GM19099 (cell line): ENCODE data around the gene STAB1.

Experiments used
- POLR2A ChIP-seq: IDR thresholded peaks from 3 replicates; pipeline ENCODE4 v1.6.1; 2011; ENCODE audit warnings: low read depth; ENCODE audit not compliant: insufficient read length; ENCODE audit errors: extremely low read depth

STAB1 gene

DNA sequence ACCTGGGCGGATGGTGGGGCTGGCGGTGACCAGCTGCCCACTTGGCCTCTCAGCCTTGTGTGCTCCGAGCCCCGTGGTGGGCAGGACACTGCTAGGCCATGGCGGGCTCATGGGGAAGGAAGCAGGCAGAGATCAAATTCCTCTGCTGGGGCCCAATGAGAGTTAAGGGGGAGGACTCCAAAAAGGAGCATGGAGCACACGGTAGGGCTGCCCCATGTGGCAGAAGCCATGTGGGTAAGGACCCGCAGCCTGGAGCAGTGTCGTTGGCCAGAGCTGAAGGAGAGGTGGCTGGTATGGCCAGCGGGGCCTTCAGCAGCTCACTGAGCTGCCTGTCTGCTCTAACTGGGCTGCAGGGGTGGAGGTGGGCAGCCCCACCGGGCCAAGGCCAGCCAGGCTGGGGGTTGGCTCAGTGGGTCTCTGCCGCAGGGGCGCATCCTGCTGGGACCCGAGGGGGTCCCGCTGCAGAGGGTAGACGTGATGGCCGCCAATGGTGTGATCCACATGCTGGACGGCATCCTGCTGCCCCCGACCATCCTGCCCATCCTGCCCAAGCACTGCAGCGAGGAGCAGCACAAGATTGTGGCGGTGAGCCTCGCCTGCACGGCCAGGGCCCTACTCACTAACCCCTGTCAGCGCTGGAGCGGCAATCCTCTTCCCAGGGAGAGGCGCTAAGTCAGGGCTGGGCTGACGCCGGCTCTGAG, 11.3 kb downstream of the STAB1 start:
- TF ChIP-seq POLR2A: no peak

DNA sequence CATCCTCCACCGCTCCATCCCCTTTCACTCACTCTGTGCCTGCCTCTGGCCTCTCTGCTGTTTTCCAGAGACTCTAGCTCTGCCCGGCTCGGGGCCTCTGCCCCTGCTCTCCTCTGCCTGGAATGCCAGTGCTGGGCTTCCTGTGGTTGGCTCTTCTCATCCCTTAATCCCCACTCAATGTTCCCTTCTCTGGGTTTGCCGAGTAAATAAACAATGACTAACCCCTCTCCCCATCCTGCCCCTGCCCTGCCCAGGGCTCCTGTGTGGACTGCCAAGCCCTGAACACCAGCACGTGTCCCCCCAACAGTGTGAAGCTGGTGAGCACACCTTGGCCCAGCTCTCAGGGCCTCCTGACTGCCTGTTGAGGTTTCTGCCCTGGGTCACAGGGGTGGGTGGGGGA, 12.2 kb downstream of the STAB1 start:
- no peak for TF ChIP-seq POLR2A

GRCh38 chr3:52509753-52510328, 14.7 kb downstream of the STAB1 start:
- TF ChIP-seq POLR2A: no peak

DNA sequence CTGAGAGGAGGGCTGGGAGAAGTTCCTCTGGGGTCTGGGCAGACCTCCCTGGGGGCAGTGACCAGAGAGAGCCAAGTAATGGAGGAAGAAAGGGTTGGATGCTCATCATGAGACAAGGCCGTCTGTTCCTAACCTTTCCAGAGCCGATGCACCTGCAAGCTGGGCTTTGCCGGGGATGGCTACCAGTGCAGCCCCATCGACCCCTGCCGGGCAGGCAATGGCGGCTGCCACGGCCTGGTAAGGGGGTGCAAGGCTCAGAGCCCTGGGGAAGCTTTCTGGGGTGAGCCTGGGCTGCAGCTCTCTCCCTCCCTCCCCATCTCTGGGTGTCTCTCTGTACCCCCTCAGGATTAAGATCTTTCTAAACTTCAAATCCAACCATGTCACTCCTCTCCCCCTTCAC, 16.4 kb downstream of the STAB1 start:
- no peak for TF ChIP-seq POLR2A

DNA sequence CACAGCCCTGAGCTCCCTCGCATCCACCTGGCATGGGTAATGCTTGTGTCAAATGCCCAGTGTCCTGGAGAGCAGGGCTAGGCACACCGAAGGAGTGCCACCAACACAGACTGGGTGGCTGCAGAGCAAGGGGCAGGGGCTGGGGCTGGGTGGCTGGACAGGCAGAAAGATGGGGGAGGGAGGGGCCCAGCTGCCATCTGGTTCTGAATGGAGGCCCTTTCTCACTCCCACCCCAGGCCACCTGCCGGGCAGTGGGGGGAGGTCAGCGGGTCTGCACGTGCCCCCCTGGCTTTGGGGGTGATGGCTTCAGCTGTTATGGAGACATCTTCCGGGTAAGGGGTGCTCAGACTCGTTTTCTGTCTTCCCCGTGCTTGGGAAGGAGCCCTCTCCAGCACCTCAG, 17.0 kb downstream of the STAB1 start:
- TF ChIP-seq POLR2A: no peak

DNA sequence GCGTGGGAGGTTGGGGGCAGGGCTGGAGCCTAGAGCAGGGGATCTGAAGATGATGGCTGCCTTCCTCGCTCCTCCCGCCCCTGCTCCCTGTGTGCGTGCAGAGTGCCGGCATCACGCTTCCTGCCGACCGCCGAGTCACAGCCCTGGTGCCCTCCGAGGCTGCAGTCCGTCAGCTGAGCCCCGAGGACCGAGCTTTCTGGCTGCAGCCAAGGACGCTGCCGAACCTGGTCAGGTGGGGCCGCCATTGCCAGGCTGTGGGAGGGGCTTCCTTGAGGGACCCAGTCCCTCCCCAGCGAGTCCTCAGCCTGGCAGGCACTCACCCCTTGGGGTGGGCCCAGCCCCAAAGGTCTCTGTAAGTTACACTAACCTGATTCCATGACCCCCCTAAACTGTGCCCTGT, 17.6 kb downstream of the STAB1 start:
- TF ChIP-seq POLR2A: no peak

DNA sequence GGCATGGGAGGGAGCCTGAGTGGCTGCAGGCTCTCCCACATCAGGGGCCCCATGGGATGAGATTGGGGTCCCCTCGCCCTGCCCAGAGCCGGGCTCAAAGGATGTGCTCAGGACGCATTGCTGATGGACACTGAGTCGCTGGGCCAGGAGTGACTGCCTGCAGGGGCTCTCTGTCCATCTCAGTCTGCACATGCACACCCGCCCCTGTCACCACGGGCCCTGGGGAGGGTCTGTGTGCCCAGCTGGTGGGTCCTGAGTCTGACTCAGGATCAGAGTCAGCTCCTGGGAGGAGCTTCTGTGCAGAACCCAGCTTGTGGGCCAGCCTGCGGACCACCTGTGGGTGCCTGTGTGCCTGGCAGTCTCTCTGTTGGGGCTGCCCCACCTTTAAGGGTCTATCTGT, 18.1 kb downstream of the STAB1 start:
- no peak for TF ChIP-seq POLR2A

GRCh38 chr3:52514576-52514975, 19.4 kb downstream of the STAB1 start:
- TF ChIP-seq POLR2A: no peak

- TF ChIP-seq POLR2A: no peak
Observed at GRCh38 chr3:52515192-52515591, 20.1 kb downstream of the STAB1 start.

DNA sequence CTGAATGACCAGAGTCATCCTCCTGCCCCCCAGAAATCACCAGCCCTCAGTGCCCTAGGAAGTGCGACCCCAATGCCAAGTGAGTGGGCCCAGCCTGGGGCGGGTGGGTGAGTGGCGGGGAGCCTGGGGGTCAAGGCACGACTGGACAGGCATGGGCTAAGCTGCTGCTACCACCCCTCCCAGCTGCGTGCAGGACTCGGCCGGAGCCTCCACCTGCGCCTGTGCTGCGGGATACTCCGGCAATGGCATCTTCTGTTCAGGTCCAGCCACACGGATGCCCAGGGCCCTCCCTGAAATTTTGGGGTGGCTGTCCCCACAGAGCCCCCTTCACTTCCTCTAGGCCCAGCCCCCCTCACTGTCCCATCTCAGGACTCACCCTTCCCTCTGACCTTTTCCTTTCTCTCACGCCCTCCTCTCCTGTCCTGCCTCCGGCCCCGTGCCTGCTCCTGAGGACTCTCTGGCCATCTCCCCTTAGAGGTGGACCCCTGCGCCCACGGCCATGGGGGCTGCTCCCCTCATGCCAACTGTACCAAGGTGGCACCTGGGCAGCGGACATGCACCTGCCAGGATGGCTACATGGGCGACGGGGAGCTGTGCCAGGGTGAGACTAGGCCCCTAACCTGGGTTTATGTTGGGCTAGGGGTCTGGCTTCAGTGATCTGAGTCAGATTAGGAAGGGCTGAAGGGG, 21.5 kb downstream of the STAB1 start:
- TF ChIP-seq POLR2A: no peak

GRCh38 chr3:52517796-52518722, 22.9 kb downstream of the STAB1 start:
- no peak for TF ChIP-seq POLR2A

GRCh38 chr3:52518723-52519444, 23.7 kb downstream of the STAB1 start:
- no peak for TF ChIP-seq POLR2A

GRCh38 chr3:52519445-52520140, 24.5 kb downstream of the STAB1 start:
- no peak for TF ChIP-seq POLR2A

GRCh38 chr3:52520141-52520667, 25.1 kb downstream of the STAB1 start:
- no peak for TF ChIP-seq POLR2A
